GM12892 (cell line): Measurements from ENCODE around the gene PGAP2.

Experiments
- POLR2A ChIP-seq: IDR thresholded peaks from 2 replicates; pipeline ENCODE4 v1.6.1; 2011; ENCODE audit warnings: low read depth, low read length, control low read depth
- POLR2AphosphoS5 ChIP-seq: IDR thresholded peaks from 2 replicates; pipeline ENCODE4 v1.6.1; 2011; ENCODE audit warnings: low read depth, low read length, control low read depth

- no peak for TF ChIP-seq POLR2AphosphoS5
- no peak for TF ChIP-seq POLR2A
Observed at GRCh38 chr11:3803726-3804495, 4.4 kb upstream of the PGAP2 start.
